Esophagus muscularis mucosa (tissue), 3 donors: ENCODE results near the gene INSM1.

ENCODE experiments used
- POLR2A ChIP-seq: fragments of 450-650 bp; IDR thresholded peaks from one replicate; pipeline ENCODE4 v1.6.1; 2017; ENCODE audit warnings: antibody characterized with exemption, moderate library complexity, mild to moderate bottlenecking, low read depth
- POLR2AphosphoS5 ChIP-seq, 2 donors: sonication (generic); formaldehyde crosslinking; IDR thresholded peaks; one replicate each; pipeline ENCODE4 v1.6.1; 2017; ENCODE audit warnings: antibody characterized with exemption in 2 of 2
- TF ChIP-seq, protein P1 (sequence below), 3 experiments: fragments of 200-600 bp in 2 of 3; fragments of 450-650 bp in 1 of 3; sonication (generic) in 2 of 3; IDR thresholded peaks; one replicate each; pipeline ENCODE4 v1.5.1; 2017 to 2019; ENCODE audit warnings: antibody characterized with exemption in 3 of 3, mild to moderate bottlenecking in 2 of 3, moderate library complexity in 1 of 3

DNA sequence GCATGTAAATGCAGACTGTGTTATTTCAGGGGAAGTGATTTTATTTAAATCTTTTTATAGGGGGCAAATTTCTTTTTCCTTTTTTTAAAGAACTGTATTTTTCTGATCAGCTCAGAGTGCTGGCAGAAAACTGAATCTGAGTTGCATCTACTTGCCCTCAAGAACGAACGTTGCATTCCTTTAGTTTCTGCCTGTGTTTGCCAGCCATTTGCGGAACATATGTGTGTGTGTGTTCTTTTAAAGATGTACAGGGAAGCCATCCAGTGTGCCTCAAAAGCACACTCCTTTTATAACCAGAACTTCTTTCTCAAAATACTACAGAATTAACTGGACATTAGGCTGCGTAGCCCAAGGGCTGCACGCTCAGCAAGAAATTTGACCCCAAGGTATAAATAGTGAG, 25.8 kb upstream of the INSM1 start:
- TF ChIP-seq, protein P1, sequence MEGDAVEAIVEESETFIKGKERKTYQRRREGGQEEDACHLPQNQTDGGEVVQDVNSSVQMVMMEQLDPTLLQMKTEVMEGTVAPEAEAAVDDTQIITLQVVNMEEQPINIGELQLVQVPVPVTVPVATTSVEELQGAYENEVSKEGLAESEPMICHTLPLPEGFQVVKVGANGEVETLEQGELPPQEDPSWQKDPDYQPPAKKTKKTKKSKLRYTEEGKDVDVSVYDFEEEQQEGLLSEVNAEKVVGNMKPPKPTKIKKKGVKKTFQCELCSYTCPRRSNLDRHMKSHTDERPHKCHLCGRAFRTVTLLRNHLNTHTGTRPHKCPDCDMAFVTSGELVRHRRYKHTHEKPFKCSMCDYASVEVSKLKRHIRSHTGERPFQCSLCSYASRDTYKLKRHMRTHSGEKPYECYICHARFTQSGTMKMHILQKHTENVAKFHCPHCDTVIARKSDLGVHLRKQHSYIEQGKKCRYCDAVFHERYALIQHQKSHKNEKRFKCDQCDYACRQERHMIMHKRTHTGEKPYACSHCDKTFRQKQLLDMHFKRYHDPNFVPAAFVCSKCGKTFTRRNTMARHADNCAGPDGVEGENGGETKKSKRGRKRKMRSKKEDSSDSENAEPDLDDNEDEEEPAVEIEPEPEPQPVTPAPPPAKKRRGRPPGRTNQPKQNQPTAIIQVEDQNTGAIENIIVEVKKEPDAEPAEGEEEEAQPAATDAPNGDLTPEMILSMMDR (IDR thresholded peaks at IDR 0.05): no peak
- TF ChIP-seq POLR2A (no peak), POLR2AphosphoS5 (IDR thresholded peaks at IDR 0.05) (no peak)
